OCI-LY3 (cell line): Measurements from ENCODE around the gene ANKRD13A.

Experiments used
- H2AFZ ChIP-seq: fragments of 200-600, 300-600 bp; shearing (Covaris generic); 2 replicates; pipeline ENCODE4 v1.6.0; 2014; ENCODE audit warnings: antibody characterized with exemption, low read depth, low read length
- H3K27ac ChIP-seq: fragments of 200-600, 300-600 bp; sonication (generic); 2 replicates; pipeline ENCODE4 v1.5.1; 2014; ENCODE audit warnings: mild to moderate bottlenecking, low read length, moderate library complexity, mixed read lengths
- H3K27me3 ChIP-seq: fragments of 200-600, 300-600 bp; sonication (generic); 2 replicates; pipeline ENCODE4 v1.6.1; 2014; ENCODE audit warnings: low read depth, low read length, mixed read lengths
- H3K36me3 ChIP-seq: fragments of 200-600, 300-600 bp; sonication (generic); replicated peaks from 2 replicates; pipeline ENCODE3; 2014; ENCODE audit warnings: low read depth, low read length, mixed read lengths
- H3K4me1 ChIP-seq: fragments of 300-600, 200-600 bp; sonication (generic); 2 replicates; pipeline ENCODE4 v1.6.1; 2014; ENCODE audit warnings: low read length, mixed read lengths
- H3K4me2 ChIP-seq: fragments of 200-600, 300-600 bp; sonication (generic); 2 replicates; pipeline ENCODE4 v1.6.1; 2014; ENCODE audit warnings: low read length, mixed read lengths
- H3K4me3 ChIP-seq: fragments of 300-600, 200-600 bp; sonication (generic); 2 replicates; pipeline ENCODE4 v1.5.1; 2014; ENCODE audit warnings: antibody characterized with exemption, mild to moderate bottlenecking, low read length, moderate library complexity
- H3K79me2 ChIP-seq: fragments of 300-600, 200-600 bp; shearing (Covaris generic); 2 replicates; pipeline ENCODE4 v1.6.1; 2014; ENCODE audit warnings: mild to moderate bottlenecking, low read length, mixed read lengths
- H3K9ac ChIP-seq: fragments of 300-600, 200-600 bp; shearing (Covaris generic); 2 replicates; pipeline ENCODE4 v1.6.0; 2014; ENCODE audit warnings: mild to moderate bottlenecking, low read length, moderate library complexity
- H3K9me3 ChIP-seq: fragments of 200-600, 300-600 bp; shearing (Covaris generic); 2 replicates; pipeline ENCODE4 v1.6.1; 2014; ENCODE audit warnings: low read length, mixed read lengths; ENCODE audit not compliant: insufficient read depth
- H4K20me1 ChIP-seq: fragments of 200-600, 300-600 bp; sonication (generic); 2 replicates; pipeline ENCODE4 v1.6.1; 2016; ENCODE audit warnings: low read length, mixed read lengths; ENCODE audit not compliant: insufficient read depth
- EZH2phosphoT487 ChIP-seq: fragments of 200-600 bp; shearing (Covaris generic); IDR thresholded peaks from 2 replicates; pipeline ENCODE4 v1.6.1; 2018; ENCODE audit warnings: antibody characterized with exemption, mixed run types, low read depth
- TF ChIP-seq, protein P1 (sequence below): fragments of 200-600, 300-600 bp; sonication (generic); IDR thresholded peaks from 2 replicates; pipeline ENCODE4 v1.5.1; 2014; ENCODE audit warnings: antibody characterized with exemption, low read length, low read depth

The ANKRD13A gene

DNA sequence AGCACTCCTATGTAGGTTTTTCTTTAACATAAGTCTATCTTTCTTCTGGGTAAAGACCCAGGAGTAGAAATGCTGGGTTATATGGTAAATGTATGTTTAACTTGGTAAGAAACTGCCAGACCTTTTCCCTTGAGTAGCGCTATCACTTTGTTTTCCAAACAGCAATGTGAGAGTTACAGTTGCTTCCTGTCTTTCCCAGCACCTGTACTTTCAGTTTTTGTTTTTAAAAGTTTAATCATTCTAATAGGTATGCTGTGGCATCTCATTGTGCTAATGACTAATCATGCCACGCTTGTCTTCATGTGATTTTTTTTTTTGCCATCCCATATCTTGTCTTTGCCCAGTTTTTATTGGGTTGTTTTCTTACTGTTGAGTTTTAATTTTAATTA is 31.2 kb upstream of the ANKRD13A start:
- Histone ChIP-seq H3K9me3 (no peaks in the 10 kb centered on the region), H3K27ac (peak overlapping the region; percentile 95), H3K4me2 (peak overlapping the region; percentile 73), H3K79me2 (peaks cover 9% of the 10 kb centered on the region), H3K9ac (peak overlapping the region; percentile 59; the same call in 1 of the 2 replicates), H4K20me1 (no peaks in the 10 kb centered on the region), H3K36me3 (peaks cover 52% of the 10 kb centered on the region), H3K4me3 (peak overlapping the region; percentile 47), H3K27me3 (no peaks in the 10 kb centered on the region), H3K4me1 (peaks cover 52% of the 10 kb centered on the region), H2AFZ (no peak overlapping the region)
- no peak for TF ChIP-seq EZH2phosphoT487
- TF ChIP-seq, protein P1, sequence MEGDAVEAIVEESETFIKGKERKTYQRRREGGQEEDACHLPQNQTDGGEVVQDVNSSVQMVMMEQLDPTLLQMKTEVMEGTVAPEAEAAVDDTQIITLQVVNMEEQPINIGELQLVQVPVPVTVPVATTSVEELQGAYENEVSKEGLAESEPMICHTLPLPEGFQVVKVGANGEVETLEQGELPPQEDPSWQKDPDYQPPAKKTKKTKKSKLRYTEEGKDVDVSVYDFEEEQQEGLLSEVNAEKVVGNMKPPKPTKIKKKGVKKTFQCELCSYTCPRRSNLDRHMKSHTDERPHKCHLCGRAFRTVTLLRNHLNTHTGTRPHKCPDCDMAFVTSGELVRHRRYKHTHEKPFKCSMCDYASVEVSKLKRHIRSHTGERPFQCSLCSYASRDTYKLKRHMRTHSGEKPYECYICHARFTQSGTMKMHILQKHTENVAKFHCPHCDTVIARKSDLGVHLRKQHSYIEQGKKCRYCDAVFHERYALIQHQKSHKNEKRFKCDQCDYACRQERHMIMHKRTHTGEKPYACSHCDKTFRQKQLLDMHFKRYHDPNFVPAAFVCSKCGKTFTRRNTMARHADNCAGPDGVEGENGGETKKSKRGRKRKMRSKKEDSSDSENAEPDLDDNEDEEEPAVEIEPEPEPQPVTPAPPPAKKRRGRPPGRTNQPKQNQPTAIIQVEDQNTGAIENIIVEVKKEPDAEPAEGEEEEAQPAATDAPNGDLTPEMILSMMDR, result no peak

DNA sequence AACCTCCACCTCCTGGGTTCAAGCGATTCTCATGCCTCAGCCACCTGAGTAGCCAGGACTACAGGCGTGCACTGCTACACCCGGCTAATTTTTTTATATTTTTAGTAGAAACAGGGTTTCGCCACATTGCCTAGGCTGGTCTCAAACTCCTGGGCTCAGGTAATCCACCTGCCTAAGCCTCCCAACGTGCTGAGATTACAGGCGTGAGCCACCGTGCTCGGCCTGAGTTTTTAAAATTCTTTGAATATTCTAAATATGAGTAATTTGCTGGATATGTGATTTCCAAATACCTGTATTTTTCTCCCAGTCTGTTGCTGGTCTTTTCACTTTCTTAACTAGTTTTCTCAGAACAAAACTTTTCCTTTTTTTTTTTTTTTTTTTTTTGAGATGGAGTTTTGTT is 30.4 kb upstream of the ANKRD13A start:
- Histone ChIP-seq H3K4me2 (peak overlapping the region; percentile 16; the same call in 1 of the 2 replicates), H3K27ac (peak overlapping the region; percentile 95), H3K27me3 (no peaks in the 10 kb centered on the region), H3K79me2 (peaks cover 9% of the 10 kb centered on the region), H3K9me3 (no peaks in the 10 kb centered on the region), H3K9ac (no peak overlapping the region; the same call in 1 of the 2 replicates), H4K20me1 (no peaks in the 10 kb centered on the region), H3K4me3 (no peak overlapping the region), H3K4me1 (peaks cover 58% of the 10 kb centered on the region), H3K36me3 (peaks cover 45% of the 10 kb centered on the region), H2AFZ (no peak overlapping the region)
- no peak for TF ChIP-seq EZH2phosphoT487
- TF ChIP-seq, protein P1, result no peak

DNA sequence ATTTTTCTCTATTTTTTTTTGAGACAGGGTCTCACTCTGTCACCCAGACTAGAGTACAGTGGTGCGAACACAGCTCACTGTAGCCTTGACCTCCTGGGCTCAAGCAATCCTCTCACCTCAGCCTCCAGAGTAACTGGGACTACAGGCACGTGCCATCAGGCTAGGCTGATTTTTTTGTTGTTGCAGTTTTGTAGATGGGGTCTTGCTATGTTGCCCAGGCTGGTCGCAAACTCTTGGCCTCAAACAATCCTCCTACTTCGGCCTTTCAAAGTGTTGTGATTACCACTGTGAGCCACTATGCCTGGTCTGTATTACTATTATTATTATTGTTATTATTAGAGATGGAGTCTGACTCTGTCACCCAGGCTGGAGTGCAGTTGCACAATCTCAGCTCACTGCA is 26.4 kb upstream of the ANKRD13A start:
- Histone ChIP-seq H3K27ac (peak overlapping the region; percentile 89), H3K9me3 (no peaks in the 10 kb centered on the region; the same call in 1 of the 2 replicates), H4K20me1 (no peaks in the 10 kb centered on the region), H3K27me3 (no peaks in the 10 kb centered on the region), H3K4me2 (peak overlapping the region; percentile 48), H3K79me2 (peaks cover 9% of the 10 kb centered on the region), H3K4me1 (peaks cover 53% of the 10 kb centered on the region), H3K4me3 (peak overlapping the region; percentile 15; the same call in 1 of the 2 replicates), H3K36me3 (peaks cover 57% of the 10 kb centered on the region), H3K9ac (peak overlapping the region; percentile 51), H2AFZ (no peak overlapping the region)
- TF ChIP-seq EZH2phosphoT487, result no peak
- TF ChIP-seq, protein P1, result no peak

DNA sequence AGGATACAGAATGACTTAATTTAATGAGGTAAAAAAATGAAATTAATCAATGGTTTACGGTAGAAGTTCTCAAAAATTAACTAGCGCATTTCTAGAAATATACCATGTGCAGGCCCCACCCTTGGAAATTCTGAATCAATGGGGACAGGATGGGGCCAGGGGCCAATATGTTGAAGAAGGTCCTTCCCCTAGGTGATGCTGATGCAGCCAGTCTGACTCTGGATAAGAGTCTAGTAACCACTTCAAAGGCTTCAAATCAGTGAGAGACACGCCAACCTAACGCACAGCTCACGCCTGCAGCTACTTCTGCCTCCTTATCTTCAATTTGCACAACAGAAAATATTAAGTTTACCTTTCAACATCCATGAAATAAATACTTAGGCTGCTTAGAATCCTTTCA is 17.9 kb upstream of the ANKRD13A start:
- no peak overlapping the region for H3K9ac ChIP-seq
- H3K27ac ChIP-seq, result no peak overlapping the region
- peaks cover 7% of the 10 kb centered on the region for H3K9me3 ChIP-seq
- H3K36me3 ChIP-seq, result peaks cover 70% of the 10 kb centered on the region
- no peak overlapping the region for H2AFZ ChIP-seq
- H3K4me3 ChIP-seq, result no peak overlapping the region
- H4K20me1 ChIP-seq, result no peaks in the 10 kb centered on the region
- no peaks in the 10 kb centered on the region for H3K27me3 ChIP-seq
- TF ChIP-seq, protein P1, result no peak
- no peak for TF ChIP-seq EZH2phosphoT487
- H3K79me2 ChIP-seq, result peaks cover 9% of the 10 kb centered on the region
- H3K4me2 ChIP-seq, result no peak overlapping the region
- peaks cover 27% of the 10 kb centered on the region for H3K4me1 ChIP-seq
